ENCODE data around the gene RBBP8NL.

The RBBP8NL gene

DNA sequence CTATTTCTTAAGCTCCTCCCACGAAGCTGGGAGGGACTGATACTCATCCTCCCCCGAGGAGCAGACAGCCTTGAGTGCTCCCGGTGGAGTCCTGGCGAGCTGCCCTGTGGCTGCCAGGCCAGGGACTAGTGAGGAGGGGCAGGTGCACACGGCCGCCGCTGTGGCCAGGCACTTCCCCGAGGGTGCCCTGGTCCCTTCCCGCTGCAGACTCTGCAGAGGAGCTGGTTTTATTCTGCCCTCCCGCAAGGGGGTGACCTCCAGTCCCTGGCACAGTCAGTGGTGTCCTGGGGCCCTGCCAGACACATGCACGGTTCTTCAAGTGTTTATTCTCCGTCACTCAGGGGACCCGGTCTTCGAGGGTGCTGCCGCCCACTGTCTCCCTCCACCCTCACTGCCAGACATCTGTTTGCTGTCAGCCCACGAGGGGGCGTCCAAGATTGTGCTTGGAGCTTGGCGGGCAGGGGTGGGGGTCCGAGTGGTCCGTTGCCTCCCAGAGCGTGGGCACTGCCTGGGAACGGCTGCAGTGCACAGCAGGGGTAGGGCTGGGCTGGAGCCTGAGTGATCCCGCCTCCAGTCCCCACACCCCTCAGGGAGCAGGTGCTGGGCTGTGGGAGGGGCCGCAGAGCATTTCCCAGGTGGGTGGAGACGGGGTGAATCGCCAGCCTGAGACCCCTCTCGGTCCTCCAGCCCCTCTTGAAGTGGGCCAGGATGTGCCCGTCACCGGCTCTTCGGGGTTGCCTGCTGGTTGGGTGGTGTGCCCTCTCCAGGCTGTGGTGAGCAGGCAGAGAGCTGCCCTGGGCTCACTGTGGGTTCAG is 17.2 kb downstream of the RBBP8NL start:
- TF ChIP-seq, protein P1, sequence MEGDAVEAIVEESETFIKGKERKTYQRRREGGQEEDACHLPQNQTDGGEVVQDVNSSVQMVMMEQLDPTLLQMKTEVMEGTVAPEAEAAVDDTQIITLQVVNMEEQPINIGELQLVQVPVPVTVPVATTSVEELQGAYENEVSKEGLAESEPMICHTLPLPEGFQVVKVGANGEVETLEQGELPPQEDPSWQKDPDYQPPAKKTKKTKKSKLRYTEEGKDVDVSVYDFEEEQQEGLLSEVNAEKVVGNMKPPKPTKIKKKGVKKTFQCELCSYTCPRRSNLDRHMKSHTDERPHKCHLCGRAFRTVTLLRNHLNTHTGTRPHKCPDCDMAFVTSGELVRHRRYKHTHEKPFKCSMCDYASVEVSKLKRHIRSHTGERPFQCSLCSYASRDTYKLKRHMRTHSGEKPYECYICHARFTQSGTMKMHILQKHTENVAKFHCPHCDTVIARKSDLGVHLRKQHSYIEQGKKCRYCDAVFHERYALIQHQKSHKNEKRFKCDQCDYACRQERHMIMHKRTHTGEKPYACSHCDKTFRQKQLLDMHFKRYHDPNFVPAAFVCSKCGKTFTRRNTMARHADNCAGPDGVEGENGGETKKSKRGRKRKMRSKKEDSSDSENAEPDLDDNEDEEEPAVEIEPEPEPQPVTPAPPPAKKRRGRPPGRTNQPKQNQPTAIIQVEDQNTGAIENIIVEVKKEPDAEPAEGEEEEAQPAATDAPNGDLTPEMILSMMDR (IDR thresholded peaks at IDR 0.05; ENCODE audit: insufficient read depth, low read depth, low read length, missing control alignments): peak; percentile 48
- H3K4me3 ChIP-seq (ENCODE audit: low read depth, low read length): no peak overlapping the region
- DNase-seq (ENCODE audit: low read depth): no peak

DNA sequence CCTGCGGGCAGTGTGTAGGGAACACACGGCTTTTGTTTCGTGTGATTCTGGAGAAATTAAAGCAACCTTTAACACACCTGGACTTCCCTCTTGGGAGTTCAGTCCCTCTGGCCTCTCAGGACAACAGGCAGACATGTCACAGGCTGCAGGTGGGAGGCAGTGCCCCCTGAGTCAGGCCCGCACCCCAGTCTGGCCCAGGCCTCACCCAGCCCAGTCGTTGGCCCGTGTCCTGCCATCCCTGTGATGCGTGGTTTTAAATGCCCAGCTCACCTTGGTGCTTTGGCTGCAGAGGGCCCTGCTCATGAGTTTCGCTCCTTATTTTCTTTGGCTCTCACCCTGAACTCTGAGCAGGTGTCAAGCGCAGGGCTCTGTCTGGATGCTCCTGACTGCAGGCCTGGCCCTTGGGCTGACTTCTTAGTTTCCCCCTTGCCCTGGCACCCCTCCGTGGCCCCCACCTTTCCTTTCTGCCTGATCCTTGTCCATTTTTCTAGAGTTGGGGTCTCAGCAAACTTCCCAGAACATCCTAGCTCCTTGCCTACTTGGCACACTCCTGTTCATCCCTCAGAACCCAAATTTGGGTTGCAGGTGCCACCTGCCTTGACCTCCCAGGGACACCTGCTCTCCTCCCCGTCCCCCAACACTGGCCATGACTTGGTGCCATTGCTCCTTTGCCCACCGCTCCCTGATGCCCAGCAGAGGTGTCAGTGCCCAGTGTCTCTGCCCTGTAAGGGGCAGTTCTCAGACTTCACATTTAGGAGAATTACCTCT is 18.1 kb downstream of the RBBP8NL start:
- H3K4me3 ChIP-seq (ENCODE audit: low read depth, low read length): no peak overlapping the region
- TF ChIP-seq, protein P1 (IDR thresholded peaks at IDR 0.05; ENCODE audit: insufficient read depth, low read depth, low read length, missing control alignments): no peak
- no peak for DNase-seq (ENCODE audit: low read depth)

DNA sequence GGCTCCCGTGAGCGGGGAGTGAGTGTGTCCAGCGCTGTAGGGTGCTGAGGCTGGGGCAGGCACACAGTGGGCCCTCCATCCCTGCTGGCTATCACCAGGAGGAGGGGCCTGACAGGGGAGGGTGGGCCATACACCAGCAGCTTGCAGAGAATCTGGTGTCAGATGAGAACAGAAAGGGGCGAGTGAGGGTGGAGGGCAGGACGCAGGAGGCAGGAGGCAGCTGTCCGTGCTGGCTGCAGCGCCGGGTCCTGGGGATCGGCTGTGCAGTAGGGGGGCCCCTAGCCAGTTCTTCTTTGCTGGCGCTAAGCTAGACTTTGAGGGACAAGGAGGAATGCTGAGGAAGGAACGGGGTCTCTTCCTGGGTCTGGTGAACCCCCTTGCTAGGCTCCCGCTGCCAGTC is 18.7 kb downstream of the RBBP8NL start:
- no peak overlapping the region for H3K4me3 ChIP-seq (ENCODE audit: low read depth, low read length)
- TF ChIP-seq, protein P1 (IDR thresholded peaks at IDR 0.05; ENCODE audit: insufficient read depth, low read depth, low read length, missing control alignments): no peak
- DNase-seq (ENCODE audit: low read depth): no peak

DNA sequence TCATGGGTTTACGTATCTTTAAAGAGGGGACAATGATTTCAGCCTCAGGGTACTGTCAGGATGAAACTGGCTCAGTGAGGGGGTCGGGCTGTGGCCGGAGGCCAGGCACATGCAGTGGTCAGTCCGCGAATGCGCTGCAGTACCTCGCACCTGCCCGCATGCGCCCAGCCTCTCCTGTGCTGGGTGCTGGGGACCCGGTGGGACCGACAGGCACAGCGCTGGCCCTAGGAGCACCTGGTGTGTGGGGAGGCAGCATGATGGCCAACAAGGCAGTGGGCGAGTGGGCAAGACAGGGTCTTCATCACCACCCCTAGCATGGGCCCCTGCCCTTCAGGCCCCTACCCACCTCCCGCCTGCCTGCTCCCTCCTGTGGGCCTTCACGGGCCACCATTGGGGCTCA is 19.3 kb downstream of the RBBP8NL start:
- H3K4me3 ChIP-seq (ENCODE audit: low read depth, low read length): peak overlapping the region; percentile 75; the same call in 1 of the 2 replicates
- no peak for DNase-seq (ENCODE audit: low read depth)
- TF ChIP-seq, protein P1 (IDR thresholded peaks at IDR 0.05; ENCODE audit: insufficient read depth, low read depth, low read length, missing control alignments): no peak

DNA sequence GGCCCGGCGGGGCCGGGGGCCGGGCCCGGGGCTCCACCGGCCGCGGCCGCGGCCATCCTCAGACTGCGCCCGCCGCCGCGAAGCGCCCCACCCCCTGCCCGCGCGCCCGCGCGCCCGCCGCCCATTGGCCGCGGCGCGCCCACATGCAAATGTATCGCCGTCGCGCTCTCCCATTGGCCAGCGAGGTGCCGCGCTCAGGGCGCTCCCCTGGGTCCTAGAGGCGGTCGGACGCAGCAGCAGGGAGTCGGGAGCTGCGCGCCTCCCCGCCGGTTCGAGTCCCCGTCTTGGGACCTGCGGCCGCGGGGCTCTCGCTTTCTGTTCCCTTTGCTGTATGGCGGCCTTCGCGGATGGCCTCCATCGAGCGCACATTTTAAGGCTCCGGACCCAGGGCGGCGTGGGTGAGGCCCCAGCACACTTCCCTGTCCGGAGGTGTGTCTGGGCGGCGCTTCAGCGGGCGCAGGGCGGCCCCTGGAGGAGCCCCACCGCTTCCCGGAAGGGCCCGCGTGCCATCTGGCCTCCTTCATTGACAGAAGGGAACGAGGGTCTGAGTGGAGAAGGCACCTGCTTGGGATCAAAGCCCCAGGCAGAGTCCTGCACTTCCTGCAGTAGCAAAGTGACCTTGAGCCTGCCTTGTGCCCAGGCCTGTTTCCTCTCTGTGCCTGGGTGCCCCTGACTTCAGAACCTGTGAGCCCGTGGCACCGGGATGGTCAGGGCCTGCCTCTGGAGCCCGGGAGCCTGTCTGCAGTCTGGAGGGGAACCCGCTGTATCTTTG is 19.9 kb downstream of the RBBP8NL start, which contains the start of gene CABLES2:
CABLES2 (minus strand) TSS at position 65 of the 772 bp plus-strand sequence; CDS start at position 56, 9 bp downstream.
- DNase-seq (ENCODE audit: low read depth): peak; percentile 96
- H3K4me3 ChIP-seq (ENCODE audit: low read depth, low read length): peak within 1 kb of the TSS; percentile 89
- TF ChIP-seq, protein P1 (IDR thresholded peaks at IDR 0.05; ENCODE audit: insufficient read depth, low read depth, low read length, missing control alignments): peak; percentile 4

DNA sequence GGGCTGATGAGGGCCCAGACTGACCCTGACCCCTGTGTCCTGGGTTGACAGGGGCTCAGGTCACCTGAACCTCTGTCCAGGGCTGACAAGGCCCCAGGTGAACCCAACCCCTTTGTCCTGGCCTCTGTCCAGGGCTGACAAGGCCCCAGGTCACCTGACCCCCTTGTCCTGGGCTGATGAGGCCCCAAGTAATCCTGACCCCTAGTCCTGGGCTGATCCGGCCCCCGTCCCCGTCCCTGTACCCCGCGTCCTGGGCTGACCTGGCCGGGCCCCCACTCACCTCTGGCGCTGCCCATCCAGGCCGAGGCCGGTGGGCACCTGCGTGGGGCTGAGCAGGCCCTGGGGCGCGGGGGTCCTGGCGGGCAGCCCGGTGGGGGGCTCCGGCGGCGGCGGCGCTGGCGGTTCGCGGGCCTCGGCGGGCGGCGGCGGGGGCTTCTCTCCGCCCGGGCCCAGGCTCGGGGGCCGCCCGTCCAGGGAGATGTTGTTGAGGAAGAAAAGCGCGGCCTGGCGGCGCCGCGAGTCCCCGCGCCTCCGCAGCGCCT is 20.6 kb downstream of the RBBP8NL start:
- H3K4me3 ChIP-seq (ENCODE audit: low read depth, low read length): peak overlapping the region; percentile 89
- TF ChIP-seq, protein P1 (IDR thresholded peaks at IDR 0.05; ENCODE audit: insufficient read depth, low read depth, low read length, missing control alignments): no peak
- no peak for DNase-seq (ENCODE audit: low read depth)
